NCI-H226 (cell line): Measurements from ENCODE around the gene KRTAP12-4.
"Not testable (repeated sequence)": the region's sequence is repeated elsewhere in the genome, so short reads cannot be mapped to it uniquely, and the experiment has no call there.

Experiments used
- DNase-seq: peaks from one replicate; pipeline ENCODE4 v3.0.0-alpha.2; 2015

KRTAP12-4 gene

GRCh38 chr21:44628707-44629391 is 25.6 kb downstream of the KRTAP12-4 start:
- DNase-seq: no peak

DNA sequence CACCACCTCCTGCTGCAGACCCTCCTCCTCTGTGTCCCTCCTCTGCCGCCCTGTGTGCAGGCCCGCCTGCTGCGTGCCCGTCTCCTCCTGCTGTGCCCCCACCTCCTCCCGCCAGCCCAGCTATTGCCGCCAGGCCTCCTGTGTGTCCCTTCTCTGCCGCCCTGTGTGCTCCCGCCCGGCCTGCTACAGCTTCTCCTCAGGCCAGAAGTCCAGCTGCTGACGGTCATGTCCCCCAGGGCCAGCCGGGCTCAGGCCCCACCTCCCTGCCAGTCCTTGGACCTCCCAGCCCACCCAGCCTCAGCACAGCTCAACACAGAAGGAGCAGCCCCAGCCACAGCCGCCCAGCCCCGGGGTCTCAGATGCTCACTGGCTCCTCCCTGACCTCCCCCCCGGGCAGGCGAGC is 26.6 kb downstream of the KRTAP12-4 start:
- not testable (repeated sequence) for DNase-seq

GRCh38 chr21:44627181-44627822 is 27.2 kb downstream of the KRTAP12-4 start:
- not testable (repeated sequence) for DNase-seq

- DNase-seq: no peak
These were observed 27.8 kb downstream of the KRTAP12-4 start, which contains the start of gene KRTAP10-9 for GRCh38 chr21:44626673-44627143. Gene KRTAP10-9, plus strand, starts transcription at chr21:44627093. Its CDS starts 79 bp downstream, at chr21:44627172.

DNA sequence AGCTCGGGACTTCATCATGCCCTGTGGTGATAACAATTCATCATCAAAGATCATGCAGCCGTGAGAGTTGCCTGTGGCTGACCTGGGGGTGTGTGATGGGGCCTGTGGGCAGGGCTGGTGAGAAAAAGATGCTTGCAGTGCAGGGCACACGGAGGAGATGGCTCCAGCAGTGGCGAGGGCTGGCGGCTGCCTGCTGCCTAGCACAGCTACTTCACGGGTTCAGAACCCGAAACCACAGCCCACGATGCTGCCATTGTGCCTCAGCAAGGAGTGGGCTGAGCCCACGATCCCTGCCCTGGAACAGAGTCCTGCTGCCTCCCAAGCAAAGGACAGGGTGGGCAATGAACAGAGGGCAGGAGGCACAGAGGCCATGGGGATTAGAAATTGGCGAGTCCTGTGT is 28.2 kb downstream of the KRTAP12-4 start:
- DNase-seq: no peak

GRCh38 chr21:44625756-44626155 is 28.7 kb downstream of the KRTAP12-4 start:
- DNase-seq: no peak

- no peak for DNase-seq
These were observed 30.9 kb downstream of the KRTAP12-4 start for GRCh38 chr21:44623575-44623974.

- DNase-seq: no peak
These were observed 34.6 kb downstream of the KRTAP12-4 start for GRCh38 chr21:44619886-44620285.

DNA sequence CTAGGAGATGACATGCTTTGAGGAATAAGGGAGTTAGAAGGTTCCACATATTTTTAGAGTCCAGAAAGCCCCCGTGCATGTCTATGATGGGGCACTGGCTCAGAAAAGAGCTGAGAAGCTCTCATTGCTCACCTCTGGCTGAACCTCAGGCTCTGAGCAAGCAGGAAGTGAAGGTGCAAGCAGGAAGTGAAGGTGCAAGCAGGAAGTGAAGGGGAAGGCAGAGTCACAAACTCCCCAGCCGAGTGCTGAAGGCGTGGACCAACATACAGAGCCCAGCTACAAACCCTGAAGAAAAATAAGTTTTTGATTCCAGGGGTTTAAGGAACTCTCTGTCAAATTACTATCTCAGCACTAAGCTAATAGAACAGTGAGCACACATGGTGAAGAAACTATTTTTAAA is 35.5 kb downstream of the KRTAP12-4 start:
- no peak for DNase-seq

- no peak for DNase-seq
These were observed 36.0 kb downstream of the KRTAP12-4 start for GRCh38 chr21:44618504-44618903.

GRCh38 chr21:44617071-44617501 is 37.4 kb downstream of the KRTAP12-4 start:
- DNase-seq: no peak

GRCh38 chr21:44616591-44616926 is 37.9 kb downstream of the KRTAP12-4 start:
- no peak for DNase-seq

- no peak for DNase-seq
These were observed 38.4 kb downstream of the KRTAP12-4 start for GRCh38 chr21:44615911-44616590.

- no peak for DNase-seq
These were observed 39.0 kb downstream of the KRTAP12-4 start for GRCh38 chr21:44615466-44615865.

- DNase-seq: no peak
These were observed 39.5 kb downstream of the KRTAP12-4 start for GRCh38 chr21:44614961-44615391.

DNA sequence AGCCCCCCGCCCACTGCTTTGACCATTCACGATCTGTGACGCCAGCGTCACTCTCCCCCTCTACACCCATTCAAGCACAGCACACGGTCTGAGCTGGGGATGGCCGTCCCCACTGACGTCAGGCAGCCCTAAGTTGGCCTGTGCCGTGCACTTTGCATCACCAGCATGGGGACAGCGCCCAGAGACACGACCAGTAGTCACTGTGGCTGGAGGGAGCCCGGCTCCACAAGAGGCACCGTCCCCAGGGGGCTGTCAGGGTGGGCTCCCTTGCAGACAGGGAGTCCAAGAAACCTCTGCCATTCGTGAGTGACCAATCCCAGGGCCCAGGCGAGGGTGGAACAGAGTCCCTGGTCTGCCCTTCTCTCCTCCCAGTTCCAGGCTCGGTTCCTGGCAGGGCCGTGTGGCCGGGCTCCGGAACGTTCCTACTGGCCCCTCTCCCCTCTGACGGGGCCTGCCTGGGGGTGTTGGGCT is 40.3 kb downstream of the KRTAP12-4 start:
- no peak for DNase-seq

GRCh38 chr21:44613386-44614155 is 40.9 kb downstream of the KRTAP12-4 start:
- no peak for DNase-seq

DNA sequence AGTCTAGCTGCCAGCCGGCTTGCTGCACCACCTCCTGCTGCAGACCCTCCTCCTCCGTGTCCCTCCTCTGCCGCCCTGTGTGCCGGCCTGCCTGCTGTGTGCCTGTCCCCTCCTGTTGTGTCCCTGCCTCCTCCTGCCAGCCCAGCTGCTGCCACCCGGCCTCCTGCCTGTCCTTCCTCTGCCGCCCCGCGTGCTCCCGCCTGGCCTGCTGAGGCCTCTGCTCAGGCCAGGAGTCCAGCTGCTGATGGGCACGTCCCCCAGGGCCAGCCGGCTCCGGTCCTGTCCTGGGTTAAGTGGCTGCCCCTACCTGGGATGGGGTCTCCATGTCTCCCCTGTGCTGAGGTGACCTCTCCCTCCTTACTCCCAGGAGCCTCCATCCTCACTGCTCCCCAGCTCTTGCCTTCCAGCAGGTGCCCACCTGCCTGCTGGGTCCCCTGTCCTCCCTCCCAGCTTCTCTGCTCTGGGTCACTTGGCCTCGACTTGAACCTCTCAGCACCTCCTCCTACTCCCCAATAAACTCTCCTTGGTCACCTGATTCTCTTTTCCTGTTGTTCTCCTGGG is 41.7 kb downstream of the KRTAP12-4 start:
- no peak for DNase-seq

DNA sequence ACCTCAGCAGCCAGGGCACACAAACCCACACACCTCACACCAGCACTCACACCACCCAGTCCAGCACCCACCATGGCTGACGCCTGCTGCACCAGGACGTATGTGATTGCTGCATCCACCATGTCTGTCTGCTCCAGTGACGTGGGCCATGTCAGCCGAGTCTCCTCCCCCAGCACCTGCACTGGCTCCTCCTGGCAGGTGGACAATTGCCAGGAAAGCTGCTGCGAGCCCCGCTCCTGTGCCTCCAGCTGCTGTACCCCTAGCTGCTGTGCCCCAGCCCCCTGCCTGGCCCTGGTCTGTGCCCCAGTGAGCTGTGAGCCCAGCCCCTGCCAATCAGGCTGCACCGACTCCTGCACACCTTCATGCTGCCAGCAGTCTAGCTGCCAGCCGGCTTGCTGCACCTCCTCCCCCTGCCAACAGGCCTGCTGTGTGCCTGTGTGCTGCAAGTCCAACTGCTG is 42.4 kb downstream of the KRTAP12-4 start, which contains the start of gene KRTAP10-8:
Gene KRTAP10-8 (plus strand): TSS at position 51 of the 458 bp plus-strand sequence. CDS start 22 bp downstream, at position 73.
- no peak for DNase-seq

DNA sequence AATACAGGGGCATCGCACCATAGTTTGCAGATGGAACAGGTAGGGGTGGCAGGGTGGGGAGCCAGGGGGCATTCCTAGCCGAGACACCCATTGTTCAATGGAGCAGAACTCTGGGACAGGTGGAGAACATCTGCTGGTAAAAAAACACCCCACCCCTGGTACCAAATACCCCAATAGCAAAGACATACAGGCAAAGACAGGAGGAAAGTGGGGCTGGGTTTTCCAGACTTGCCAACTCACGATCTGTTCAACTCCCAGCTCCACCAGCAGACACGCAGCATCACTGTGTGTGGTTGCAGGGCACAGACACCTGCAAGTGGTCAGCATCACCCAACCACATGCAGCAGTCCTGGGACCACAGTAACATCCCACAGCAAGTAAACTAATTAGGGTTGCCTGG is 42.9 kb downstream of the KRTAP12-4 start:
- DNase-seq: no peak

- not testable (repeated sequence) for DNase-seq
These were observed 44.2 kb downstream of the KRTAP12-4 start for GRCh38 chr21:44610157-44610843.

DNA sequence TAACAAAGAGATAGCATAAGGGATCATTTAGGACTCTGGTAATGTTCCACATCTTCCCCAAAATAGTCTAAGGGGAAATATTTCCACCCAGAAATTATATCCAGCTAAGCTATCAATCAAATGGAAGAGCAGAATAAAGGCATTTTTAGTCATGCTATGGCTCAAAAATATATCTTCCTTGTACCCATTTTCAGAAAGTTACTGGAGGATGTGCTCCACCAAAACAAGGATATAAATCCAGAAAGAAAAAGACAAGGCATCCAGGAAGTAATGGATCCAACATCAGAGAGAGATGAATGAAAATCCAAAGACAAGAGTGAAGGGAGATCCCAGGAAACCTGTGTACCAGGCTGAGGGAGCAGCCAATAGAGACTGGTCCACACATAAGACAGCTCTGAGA is 45.3 kb downstream of the KRTAP12-4 start:
- no peak for DNase-seq
